Thymus (tissue), 14 donors: ENCODE results near the gene CYP27A1. TPM values are rescaled to one million over a fixed set of nuclear protein-coding genes. Genes with fewer than 3 reads are reported as not detected.

Source experiments
- DNase-seq, 9 donors: peaks; one replicate each; pipeline ENCODE4 v3.0.0-alpha.2; 2013; ENCODE audit warnings: low spot score in 9 of 9, low read depth in 6 of 9, missing footprints in 1 of 9
- H3K27ac ChIP-seq, 2 donors: one replicate each; pipeline ENCODE4 v1.5.1; 2013; ENCODE audit warnings: control low read depth in 1 of 2, low read depth in 1 of 2, low read length in 1 of 2, mild to moderate bottlenecking in 1 of 2, moderate library complexity in 1 of 2
- H3K27me3 ChIP-seq, 2 donors: one replicate each; pipeline ENCODE4 v1.5.1; 2013; ENCODE audit warnings: low read length in 1 of 2; ENCODE audit not compliant: control insufficient read depth in 2 of 2, insufficient read depth in 1 of 2
- H3K36me3 ChIP-seq, 2 donors: one replicate each; pipeline ENCODE4 v1.5.1; 2013; ENCODE audit warnings: low read length in 1 of 2, mild to moderate bottlenecking in 1 of 2, moderate library complexity in 1 of 2; ENCODE audit not compliant: control insufficient read depth in 2 of 2, insufficient read depth in 2 of 2
- H3K4me1 ChIP-seq, 2 donors: one replicate each; pipeline ENCODE4 v1.5.1; 2013; ENCODE audit warnings: low read length in 2 of 2; ENCODE audit not compliant: control insufficient read depth in 2 of 2, insufficient read depth in 2 of 2
- H3K4me3 ChIP-seq, 2 donors: one replicate each; pipeline ENCODE4 v1.5.1; 2013; ENCODE audit warnings: low read length in 2 of 2, control low read depth in 1 of 2, mild to moderate bottlenecking in 1 of 2
- H3K9me3 ChIP-seq, 2 donors: one replicate each; pipeline ENCODE4 v1.5.1; 2013; ENCODE audit warnings: low read length in 1 of 2, mild to moderate bottlenecking in 1 of 2; ENCODE audit not compliant: control insufficient read depth in 2 of 2, insufficient read depth in 1 of 2
- WGBS: extraction: QIAGEN DNeasy Blood & Tissue Kit; methylation state at CpG from one replicate; pipeline ENCODE4 v1.1.7; 2013; 5-methylcytosine and 5-hydroxymethylcytosine counted together
- long read RNA-seq, 10 donors: transcript quantifications; one replicate each; lab custom pipeline, GENCODE V29; 2026
- polyA plus RNA-seq: library from polyadenylated mRNA; stranded (reverse); fragments of 200-250 nt; gene quantifications from one replicate; pipeline ENCODE4 v1.2.3, GENCODE V29; 2013
- total RNA-seq: library from RNA; stranded (reverse); fragments of 120-200 nt; gene quantifications from one replicate; pipeline ENCODE4 v1.2.4, GENCODE V29; 2013
- donor health status: healthy.

CYP27A1 gene
- 21.9 TPM for total RNA-seq
- polyA plus RNA-seq: 24.7 TPM
- long read RNA-seq, donor 1: 0 reads
- long read RNA-seq, donor 2, transcript CYP27A1-201 (9 exons, 2,286 nt): major isoform, 13 of 13 reads
- long read RNA-seq, donor 2, partial matches to known transcripts: 0 of 13 reads
- long read RNA-seq, donor 2, other reads (novel, unspliced or antisense): 0 of 13 reads
- long read RNA-seq, donor 3, partial matches to known transcripts: 0 of 3 reads
- long read RNA-seq, donor 3, other reads (novel, unspliced or antisense): 0 of 3 reads
- long read RNA-seq, donor 4, transcript CYP27A1-201 (9 exons, 2,286 nt): major isoform, 7 of 7 reads
- long read RNA-seq, donor 4, partial matches to known transcripts: 0 of 7 reads
- long read RNA-seq, donor 4, other reads (novel, unspliced or antisense): 0 of 7 reads
- long read RNA-seq, donor 5, transcript CYP27A1-201 (9 exons, 2,286 nt): major isoform, 14 of 26 reads
- long read RNA-seq, donor 5, partial matches to known transcripts: 12 of 26 reads
- long read RNA-seq, donor 5, other reads (novel, unspliced or antisense): 0 of 26 reads
- long read RNA-seq, donor 6, transcript CYP27A1-201 (9 exons, 2,286 nt): major isoform, 8 of 8 reads
- long read RNA-seq, donor 6, partial matches to known transcripts: 0 of 8 reads
- long read RNA-seq, donor 6, other reads (novel, unspliced or antisense): 0 of 8 reads
- long read RNA-seq, donor 7, partial matches to known transcripts: 0 of 4 reads
- long read RNA-seq, donor 7, other reads (novel, unspliced or antisense): 0 of 4 reads
- long read RNA-seq, donor 8, partial matches to known transcripts: 0 of 2 reads
- long read RNA-seq, donor 8, other reads (novel, unspliced or antisense): 0 of 2 reads
- long read RNA-seq, donor 9, partial matches to known transcripts: 0 of 2 reads
- long read RNA-seq, donor 9, other reads (novel, unspliced or antisense): 0 of 2 reads
- long read RNA-seq, donor 10, transcript CYP27A1-201 (9 exons, 2,286 nt): major isoform, 5 of 5 reads
- long read RNA-seq, donor 10, partial matches to known transcripts: 0 of 5 reads
- long read RNA-seq, donor 10, other reads (novel, unspliced or antisense): 0 of 5 reads

DNA sequence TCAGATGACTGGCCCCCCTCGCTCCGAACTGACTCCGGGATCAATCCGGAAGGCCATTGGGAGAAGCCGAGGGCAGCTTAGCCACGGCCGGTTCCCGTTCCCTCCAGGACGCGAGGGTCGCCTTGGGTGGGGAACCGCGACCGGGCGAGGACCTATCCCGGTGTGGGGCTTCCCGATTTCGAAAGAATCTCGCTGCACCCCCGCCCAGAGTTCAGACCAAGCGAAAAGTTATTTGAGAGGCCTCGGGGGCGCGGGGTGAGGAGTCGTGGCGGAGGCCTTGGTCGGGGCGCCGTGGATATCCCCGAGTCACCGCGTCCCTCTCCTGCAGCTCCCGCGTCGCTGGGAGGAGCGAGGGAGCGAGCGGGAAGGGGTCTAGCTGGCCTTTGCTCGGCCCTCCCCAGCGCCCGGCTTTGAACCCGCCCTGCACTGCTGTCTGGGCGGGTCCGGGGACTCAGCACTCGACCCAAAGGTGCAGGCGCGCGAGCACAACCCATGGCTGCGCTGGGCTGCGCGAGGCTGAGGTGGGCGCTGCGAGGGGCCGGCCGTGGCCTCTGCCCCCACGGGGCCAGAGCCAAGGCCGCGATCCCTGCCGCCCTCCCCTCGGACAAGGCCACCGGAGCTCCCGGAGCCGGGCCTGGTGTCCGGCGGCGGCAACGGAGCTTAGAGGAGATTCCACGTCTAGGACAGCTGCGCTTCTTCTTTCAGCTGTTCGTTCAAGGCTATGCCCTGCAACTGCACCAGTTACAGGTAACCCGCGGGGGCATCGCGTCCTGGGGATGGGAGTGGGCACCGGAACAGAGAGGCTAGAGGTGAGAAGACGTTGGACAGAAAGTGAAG, at the start of gene CYP27A1:
Gene CYP27A1 (plus strand): TSS at position 457 of the 837 bp plus-strand sequence. CDS start 36 bp downstream, at position 493.
- Histone ChIP-seq H3K4me3 (peak within 1 kb of the TSS; percentile 35 to 36), H3K27ac (peak within 1 kb of the TSS; percentile 53 to 69), H3K36me3 (no peaks in the 10 kb centered on the region), H3K4me1 (no peaks in the 10 kb centered on the region), H3K9me3 (no peaks in the 10 kb centered on the region), H3K27me3 (peaks cover 33 to 46% of the 10 kb centered on the region in 2 donors)
- WGBS: 3% methylated on average over 76 of the region's 76 CpGs
- DNase-seq: peak in 1 of 9 donors; percentile 12

DNA sequence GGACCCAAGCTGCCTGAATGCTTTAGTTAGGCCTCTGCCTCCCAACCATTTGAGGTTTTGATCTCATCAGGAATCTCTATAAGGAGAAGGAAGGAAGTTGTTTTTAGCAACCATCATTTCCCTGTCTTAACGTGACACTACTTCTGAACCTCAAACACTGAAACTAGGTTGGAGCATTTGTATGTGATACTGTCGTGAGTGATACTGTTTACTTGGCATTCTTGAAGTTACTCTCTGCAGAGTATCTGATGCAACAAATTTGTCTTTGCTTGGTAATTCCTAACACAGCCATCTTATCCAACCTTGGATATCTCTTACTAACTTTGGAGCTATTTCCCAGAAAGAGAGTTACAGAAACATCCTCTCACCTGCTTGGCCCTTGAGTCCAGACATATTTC, 49.2 kb upstream of the CYP27A1 start:
- no peaks in the 10 kb centered on the region for H3K9me3 ChIP-seq
- no peaks in the 10 kb centered on the region for H3K27me3 ChIP-seq
- H3K36me3 ChIP-seq: peaks cover 6 to 9% of the 10 kb centered on the region in 2 donors
- WGBS: 88% methylated on average over 2 of the region's 2 CpGs
- peaks cover 0 to 3% of the 10 kb centered on the region in 2 donors for H3K4me1 ChIP-seq
- H3K4me3 ChIP-seq: no peak overlapping the region
- no peak for DNase-seq
- no peak overlapping the region for H3K27ac ChIP-seq

DNA sequence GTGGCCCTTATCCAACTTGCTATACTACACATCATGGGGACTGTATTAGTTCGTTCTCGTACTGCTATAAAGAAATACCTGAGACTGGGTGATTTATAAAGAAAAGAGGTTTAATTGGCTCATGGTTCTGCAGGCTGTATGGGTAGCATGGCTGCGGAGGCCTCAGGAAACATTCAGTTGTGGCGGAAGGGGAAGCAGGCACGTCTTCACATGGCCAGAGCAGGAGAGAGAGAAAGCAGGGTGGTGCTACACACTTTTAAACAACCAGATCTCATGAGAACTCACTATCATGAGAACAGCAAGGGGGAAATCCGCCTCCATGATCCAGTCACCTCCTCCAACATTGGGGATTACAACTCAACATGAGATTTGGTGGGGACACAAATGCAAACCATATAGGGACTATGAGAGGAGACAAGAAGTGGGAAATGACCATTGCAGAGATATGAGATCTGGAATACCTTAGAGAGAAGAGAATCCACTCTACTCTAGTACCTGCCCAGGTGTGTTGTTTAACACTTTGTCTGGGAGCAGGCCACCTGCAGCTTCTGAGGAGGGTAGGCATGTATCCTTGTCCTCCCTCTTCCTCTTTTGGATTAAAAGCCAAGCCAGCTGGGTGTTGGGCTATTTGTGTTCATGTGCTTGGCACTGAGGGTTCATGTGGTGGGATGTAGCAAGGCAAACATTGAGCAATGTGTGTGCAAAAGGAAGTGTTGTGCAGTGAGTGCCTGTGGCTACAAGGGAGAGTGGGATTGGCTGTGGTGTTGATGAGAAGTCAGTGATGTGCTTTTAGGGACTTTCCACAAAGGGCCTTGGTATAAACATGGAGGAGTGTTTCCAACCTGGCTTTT, 48.6 kb upstream of the CYP27A1 start:
- Histone ChIP-seq H3K4me3 (no peak overlapping the region), H3K27me3 (no peaks in the 10 kb centered on the region), H3K4me1 (peaks cover 0 to 3% of the 10 kb centered on the region in 2 donors), H3K27ac (no peak overlapping the region), H3K9me3 (no peaks in the 10 kb centered on the region), H3K36me3 (peaks cover 12 to 15% of the 10 kb centered on the region in 2 donors)
- WGBS: 98% methylated on average over 6 of the region's 6 CpGs
- DNase-seq: peak in 1 of 9 donors; percentile 21

DNA sequence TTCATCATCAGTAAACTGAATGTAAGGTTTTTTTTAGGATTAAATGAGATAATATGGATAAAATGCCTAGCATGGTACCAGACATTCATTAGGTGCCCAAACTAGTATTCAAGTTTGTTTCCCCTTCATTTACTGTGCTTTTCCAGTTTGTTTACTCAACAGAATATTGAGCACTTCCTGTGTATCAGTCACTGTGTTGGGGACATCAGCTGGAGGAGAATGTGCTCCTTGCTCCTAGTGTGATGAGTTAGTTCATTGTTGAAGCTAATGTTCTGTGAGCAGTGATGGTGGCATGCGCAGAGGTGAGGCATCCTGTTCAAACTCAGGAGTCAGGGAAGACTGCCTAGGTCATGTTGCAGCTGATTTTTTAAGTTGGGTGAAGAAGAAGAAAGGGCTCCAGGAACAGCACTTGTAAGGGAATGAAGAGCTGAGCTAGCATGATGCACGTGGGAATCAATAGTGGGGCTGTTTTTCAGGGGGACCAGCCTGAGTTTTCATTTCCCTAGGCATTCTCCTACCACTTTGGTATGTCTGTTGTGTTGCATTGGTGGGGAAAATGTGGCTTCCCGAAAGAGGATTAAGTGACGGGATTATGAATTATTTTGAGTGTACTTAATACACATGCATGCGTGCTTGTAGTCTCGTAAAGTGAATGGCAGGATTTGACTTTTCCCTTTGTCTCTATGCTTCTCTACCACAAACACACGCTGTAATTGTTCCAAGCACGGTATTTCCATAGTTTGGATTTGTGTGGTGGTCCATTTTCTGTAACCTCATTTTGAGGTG, 47.6 kb upstream of the CYP27A1 start:
- WGBS: 98% methylated on average over 8 of the region's 8 CpGs
- Histone ChIP-seq H3K9me3 (no peaks in the 10 kb centered on the region), H3K36me3 (peaks cover 16 to 18% of the 10 kb centered on the region in 2 donors), H3K27ac (no peak overlapping the region), H3K27me3 (no peaks in the 10 kb centered on the region), H3K4me1 (peaks cover 0 to 3% of the 10 kb centered on the region in 2 donors), H3K4me3 (no peak overlapping the region)
- DNase-seq: no peak

DNA sequence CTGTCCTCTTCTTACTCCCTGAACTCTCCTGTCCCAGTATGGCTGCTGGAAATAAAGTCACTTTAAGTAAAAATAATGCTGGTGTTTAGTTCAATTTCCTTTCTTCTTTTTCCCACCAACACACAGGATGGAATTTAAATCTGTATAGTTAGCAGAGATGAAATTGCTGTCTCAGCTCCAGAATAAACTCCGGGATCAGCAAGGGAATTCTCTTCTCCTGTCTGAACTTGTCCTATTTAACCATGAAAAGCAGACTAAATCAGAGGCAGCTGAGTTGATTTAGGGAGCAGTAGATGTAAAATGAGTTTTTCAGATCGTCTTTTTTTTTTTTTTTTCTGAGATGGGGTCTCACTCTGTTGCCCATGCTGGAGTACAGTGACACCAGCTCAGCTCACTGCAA, 45.4 kb upstream of the CYP27A1 start:
- Histone ChIP-seq H3K9me3 (no peaks in the 10 kb centered on the region), H3K4me1 (peaks cover 0 to 3% of the 10 kb centered on the region in 2 donors), H3K36me3 (peaks cover 24 to 28% of the 10 kb centered on the region in 2 donors), H3K4me3 (no peak overlapping the region), H3K27me3 (no peaks in the 10 kb centered on the region), H3K27ac (peak overlapping the region in 1 of 2 donors; percentile 10)
- no peak for DNase-seq
- WGBS: 90% methylated on average over 2 of the region's 2 CpGs

DNA sequence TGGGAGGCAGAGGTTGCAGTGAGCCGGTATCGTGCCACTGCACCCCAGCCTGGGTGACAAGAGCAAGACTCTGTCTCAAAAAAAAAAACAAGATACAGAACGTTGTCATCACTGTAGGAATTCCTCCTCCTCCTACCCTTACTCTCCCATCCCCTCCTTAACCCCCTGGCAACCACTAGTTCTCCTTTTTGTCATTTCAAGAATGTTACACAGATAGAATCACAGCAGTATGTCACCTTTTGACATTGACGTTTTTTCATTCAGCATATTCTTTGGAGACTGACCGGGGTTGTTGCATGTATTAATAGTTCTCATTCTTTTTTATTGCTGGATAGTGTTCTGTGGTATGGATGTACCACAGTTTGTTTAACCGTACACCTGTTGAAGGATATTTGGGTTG, 38.9 kb upstream of the CYP27A1 start:
- WGBS: 93% methylated on average over 6 of the region's 6 CpGs

DNA sequence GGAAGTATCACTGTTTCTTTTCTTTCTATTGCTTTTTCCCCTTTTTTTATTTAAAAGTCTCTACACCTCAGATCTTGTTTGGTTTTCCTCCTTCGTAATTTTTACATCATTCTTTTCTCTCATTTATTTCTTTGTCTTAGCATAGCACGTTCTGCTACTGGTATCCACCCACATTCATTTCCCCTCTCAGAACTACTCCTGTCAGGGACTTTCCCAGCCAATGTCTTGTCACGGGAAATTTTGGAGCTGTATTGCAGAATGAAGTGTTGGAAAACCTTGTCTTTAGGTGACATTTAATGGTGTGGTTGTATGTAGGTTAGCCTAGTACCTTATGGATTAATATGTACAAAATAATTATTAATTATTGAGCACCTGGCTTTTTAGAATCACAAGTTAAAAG, 37.3 kb upstream of the CYP27A1 start:
- 88% methylated on average over 3 of the region's 3 CpGs for WGBS
- no peak overlapping the region for H3K27ac ChIP-seq
- no peak overlapping the region for H3K4me3 ChIP-seq
- peaks cover 29 to 51% of the 10 kb centered on the region in 2 donors for H3K36me3 ChIP-seq
- no peaks in the 10 kb centered on the region for H3K4me1 ChIP-seq
- no peaks in the 10 kb centered on the region for H3K27me3 ChIP-seq
- H3K9me3 ChIP-seq: no peaks in the 10 kb centered on the region
- DNase-seq: no peak

More for the DNA sequence above, 38.9 kb upstream of the CYP27A1 start:
- Histone ChIP-seq H3K4me1 (no peaks in the 10 kb centered on the region), H3K9me3 (no peaks in the 10 kb centered on the region), H3K27me3 (no peaks in the 10 kb centered on the region), H3K36me3 (peaks cover 32 to 49% of the 10 kb centered on the region in 2 donors), H3K4me3 (no peak overlapping the region), H3K27ac (no peak overlapping the region)
- DNase-seq: no peak
